ENCODE measurements around the gene UBALD2.

DNA sequence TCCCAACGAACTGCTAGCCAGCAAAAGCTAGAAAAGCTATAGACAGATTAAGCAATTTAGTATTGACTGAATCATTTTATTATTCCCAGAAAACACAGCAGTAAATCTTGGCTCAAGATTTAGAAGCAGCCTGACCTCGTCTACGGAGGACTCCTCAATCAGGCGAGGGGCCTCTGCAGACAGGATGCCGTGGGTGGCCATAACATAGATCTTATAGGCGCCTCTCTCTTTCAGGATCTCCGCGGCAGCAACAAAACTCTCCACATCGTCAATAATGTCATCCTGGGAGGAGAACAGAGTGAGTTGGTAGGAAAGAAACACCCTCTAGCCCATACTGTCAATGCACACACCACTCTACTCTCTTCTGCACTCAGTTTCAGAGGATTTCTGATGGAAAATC, 47.6 kb downstream of the UBALD2 start:
- TF ChIP-seq, protein P1, sequence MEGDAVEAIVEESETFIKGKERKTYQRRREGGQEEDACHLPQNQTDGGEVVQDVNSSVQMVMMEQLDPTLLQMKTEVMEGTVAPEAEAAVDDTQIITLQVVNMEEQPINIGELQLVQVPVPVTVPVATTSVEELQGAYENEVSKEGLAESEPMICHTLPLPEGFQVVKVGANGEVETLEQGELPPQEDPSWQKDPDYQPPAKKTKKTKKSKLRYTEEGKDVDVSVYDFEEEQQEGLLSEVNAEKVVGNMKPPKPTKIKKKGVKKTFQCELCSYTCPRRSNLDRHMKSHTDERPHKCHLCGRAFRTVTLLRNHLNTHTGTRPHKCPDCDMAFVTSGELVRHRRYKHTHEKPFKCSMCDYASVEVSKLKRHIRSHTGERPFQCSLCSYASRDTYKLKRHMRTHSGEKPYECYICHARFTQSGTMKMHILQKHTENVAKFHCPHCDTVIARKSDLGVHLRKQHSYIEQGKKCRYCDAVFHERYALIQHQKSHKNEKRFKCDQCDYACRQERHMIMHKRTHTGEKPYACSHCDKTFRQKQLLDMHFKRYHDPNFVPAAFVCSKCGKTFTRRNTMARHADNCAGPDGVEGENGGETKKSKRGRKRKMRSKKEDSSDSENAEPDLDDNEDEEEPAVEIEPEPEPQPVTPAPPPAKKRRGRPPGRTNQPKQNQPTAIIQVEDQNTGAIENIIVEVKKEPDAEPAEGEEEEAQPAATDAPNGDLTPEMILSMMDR (IDR thresholded peaks at IDR 0.05) = no peak
- TF ChIP-seq POLR2A (IDR thresholded peaks at IDR 0.05) = no peak
